Astrocyte (in vitro differentiated cells and primary cell): Measurements from ENCODE around the gene SLC43A1. TPM values are rescaled to one million over a fixed set of nuclear protein-coding genes. Genes with fewer than 3 reads are reported as not detected.

Source experiments
- DNase-seq: peaks from one replicate; pipeline ENCODE4 v3.0.0-alpha.2; 2010; ENCODE audit warnings: low read depth
- FAIRE-seq: peaks from 2 replicates; lab custom pipeline; 2011; peaks lifted over from hg19 to GRCh38; lab: Jason Lieb, UNC
- H2AFZ ChIP-seq: 2 replicates; pipeline ENCODE4 v1.6.0; 2012; ENCODE audit warnings: low read depth, low read length, inconsistent platforms
- H3K27ac ChIP-seq: 2 replicates; pipeline ENCODE4 v1.5.1; 2011; ENCODE audit warnings: low read depth, low read length, inconsistent platforms
- H3K27me3 ChIP-seq: 2 replicates; pipeline ENCODE4 v1.6.0; 2011; ENCODE audit warnings: low read length, inconsistent platforms; ENCODE audit not compliant: insufficient read depth
- H3K36me3 ChIP-seq: 2 replicates; pipeline ENCODE4 v1.5.1; 2011; ENCODE audit warnings: low read length, inconsistent platforms; ENCODE audit not compliant: insufficient read depth
- H3K4me1 ChIP-seq: 2 replicates; pipeline ENCODE4 v1.5.1; 2011; ENCODE audit warnings: low read length, inconsistent platforms; ENCODE audit not compliant: insufficient read depth
- H3K4me2 ChIP-seq: 2 replicates; pipeline ENCODE4 v1.6.0; 2012; ENCODE audit warnings: low read length, inconsistent platforms
- H3K4me3 ChIP-seq: 2 replicates; pipeline ENCODE4 v1.5.1; 2011; ENCODE audit warnings: low read depth, mild to moderate bottlenecking, low read length, inconsistent platforms; ENCODE audit not compliant: insufficient read depth
- H3K79me2 ChIP-seq: 2 replicates; pipeline ENCODE4 v1.6.0; 2012; ENCODE audit warnings: mild to moderate bottlenecking, low read length, inconsistent platforms; ENCODE audit not compliant: insufficient read depth
- H3K9ac ChIP-seq: 2 replicates; pipeline ENCODE4 v1.6.0; 2012; ENCODE audit warnings: mild to moderate bottlenecking, low read length, inconsistent platforms
- H3K9me3 ChIP-seq: 2 replicates; pipeline ENCODE4 v1.5.1; 2012; ENCODE audit warnings: low read depth, mild to moderate bottlenecking, low read length, inconsistent platforms; ENCODE audit not compliant: insufficient read depth
- H4K20me1 ChIP-seq: 2 replicates; pipeline ENCODE4 v1.6.0; 2012; ENCODE audit warnings: low read length, inconsistent platforms; ENCODE audit not compliant: insufficient read depth
- H3K27ac Mint-ChIP-seq: one replicate; pipeline ENCODE4 v1.8.0; 2021; ENCODE audit warnings: mild to moderate bottlenecking, mixed read lengths; ENCODE audit not compliant: unreplicated experiment
- H3K27me3 Mint-ChIP-seq: one replicate; pipeline ENCODE4 v1.8.0; 2021; ENCODE audit warnings: low read depth, mixed read lengths; ENCODE audit not compliant: unreplicated experiment
- H3K36me3 Mint-ChIP-seq: one replicate; pipeline ENCODE4 v1.8.0; 2021; ENCODE audit warnings: low read depth, mixed read lengths; ENCODE audit not compliant: unreplicated experiment
- H3K4me1 Mint-ChIP-seq: one replicate; pipeline ENCODE4 v1.8.0; 2021; ENCODE audit warnings: low read depth, mixed read lengths; ENCODE audit not compliant: unreplicated experiment
- H3K4me3 Mint-ChIP-seq: one replicate; pipeline ENCODE4 v1.8.0; 2021; ENCODE audit warnings: mild to moderate bottlenecking, moderate library complexity, mixed read lengths; ENCODE audit not compliant: unreplicated experiment
- H3K9me3 Mint-ChIP-seq: one replicate; pipeline ENCODE4 v1.8.0; 2021; ENCODE audit warnings: mild to moderate bottlenecking, mixed read lengths; ENCODE audit not compliant: unreplicated experiment
- EZH2 ChIP-seq: IDR thresholded peaks from 2 replicates; pipeline ENCODE4 v1.6.1; 2012; ENCODE audit warnings: mild to moderate bottlenecking, low read length, inconsistent platforms; ENCODE audit not compliant: insufficient read depth
- total RNA-seq: library from RNA; stranded (reverse); gene quantifications from 2 replicates; pipeline ENCODE4 v1.2.1, GENCODE V29; 2021
- TF ChIP-seq, protein P1 (sequence below): IDR thresholded peaks from 2 replicates; pipeline ENCODE4 v1.5.1; 2011; ENCODE audit warnings: low read depth, mild to moderate bottlenecking, inconsistent platforms, low read length, moderate library complexity; ENCODE audit not compliant: insufficient read depth

SLC43A1 gene
- total RNA-seq, 1 donor from 2014 or later, result 3.5 TPM

DNA sequence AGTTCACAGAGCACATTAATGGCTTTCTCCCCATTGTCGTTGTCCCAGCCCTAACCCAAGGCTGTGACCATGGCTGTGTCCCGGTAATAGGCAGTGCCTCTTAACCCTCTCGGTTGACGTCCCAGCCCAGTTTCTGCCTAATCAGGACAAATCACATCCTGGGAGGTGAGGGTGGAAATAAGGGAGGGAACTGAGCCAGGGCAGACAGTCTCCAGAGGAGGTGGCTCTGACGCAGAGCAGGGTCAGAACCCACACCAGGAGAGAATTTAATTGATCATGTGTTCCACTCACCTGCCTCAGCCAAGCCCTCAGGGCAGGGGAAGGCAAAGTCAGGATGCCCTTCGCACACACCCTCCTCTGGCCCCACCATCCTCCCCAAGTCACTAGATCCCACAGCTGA lies 17.0 kb downstream of the SLC43A1 start:
- H3K4me1 ChIP-seq, result peaks cover 6% of the 10 kb centered on the region
- H3K4me2 ChIP-seq, result no peak overlapping the region
- no peak for FAIRE-seq
- H3K27ac ChIP-seq, result no peak overlapping the region
- no peaks in the 10 kb centered on the region for H4K20me1 ChIP-seq
- Mint-ChIP-seq H3K4me3 (no peak overlapping the region), H3K36me3 (peaks cover 7% of the 10 kb centered on the region), H3K27me3 (peaks cover 25% of the 10 kb centered on the region), H3K9me3 (no peaks in the 10 kb centered on the region), H3K27ac (no peak overlapping the region), H3K4me1 (no peaks in the 10 kb centered on the region)
- H3K9ac ChIP-seq, result no peak overlapping the region
- no peaks in the 10 kb centered on the region for H3K27me3 ChIP-seq
- no peaks in the 10 kb centered on the region for H3K9me3 ChIP-seq
- H2AFZ ChIP-seq, result no peak overlapping the region
- no peaks in the 10 kb centered on the region for H3K36me3 ChIP-seq
- no peak overlapping the region for H3K4me3 ChIP-seq
- TF ChIP-seq EZH2, result no peak
- TF ChIP-seq, protein P1, sequence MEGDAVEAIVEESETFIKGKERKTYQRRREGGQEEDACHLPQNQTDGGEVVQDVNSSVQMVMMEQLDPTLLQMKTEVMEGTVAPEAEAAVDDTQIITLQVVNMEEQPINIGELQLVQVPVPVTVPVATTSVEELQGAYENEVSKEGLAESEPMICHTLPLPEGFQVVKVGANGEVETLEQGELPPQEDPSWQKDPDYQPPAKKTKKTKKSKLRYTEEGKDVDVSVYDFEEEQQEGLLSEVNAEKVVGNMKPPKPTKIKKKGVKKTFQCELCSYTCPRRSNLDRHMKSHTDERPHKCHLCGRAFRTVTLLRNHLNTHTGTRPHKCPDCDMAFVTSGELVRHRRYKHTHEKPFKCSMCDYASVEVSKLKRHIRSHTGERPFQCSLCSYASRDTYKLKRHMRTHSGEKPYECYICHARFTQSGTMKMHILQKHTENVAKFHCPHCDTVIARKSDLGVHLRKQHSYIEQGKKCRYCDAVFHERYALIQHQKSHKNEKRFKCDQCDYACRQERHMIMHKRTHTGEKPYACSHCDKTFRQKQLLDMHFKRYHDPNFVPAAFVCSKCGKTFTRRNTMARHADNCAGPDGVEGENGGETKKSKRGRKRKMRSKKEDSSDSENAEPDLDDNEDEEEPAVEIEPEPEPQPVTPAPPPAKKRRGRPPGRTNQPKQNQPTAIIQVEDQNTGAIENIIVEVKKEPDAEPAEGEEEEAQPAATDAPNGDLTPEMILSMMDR, result no peak
- H3K79me2 ChIP-seq, result no peaks in the 10 kb centered on the region
- DNase-seq, result no peak

DNA sequence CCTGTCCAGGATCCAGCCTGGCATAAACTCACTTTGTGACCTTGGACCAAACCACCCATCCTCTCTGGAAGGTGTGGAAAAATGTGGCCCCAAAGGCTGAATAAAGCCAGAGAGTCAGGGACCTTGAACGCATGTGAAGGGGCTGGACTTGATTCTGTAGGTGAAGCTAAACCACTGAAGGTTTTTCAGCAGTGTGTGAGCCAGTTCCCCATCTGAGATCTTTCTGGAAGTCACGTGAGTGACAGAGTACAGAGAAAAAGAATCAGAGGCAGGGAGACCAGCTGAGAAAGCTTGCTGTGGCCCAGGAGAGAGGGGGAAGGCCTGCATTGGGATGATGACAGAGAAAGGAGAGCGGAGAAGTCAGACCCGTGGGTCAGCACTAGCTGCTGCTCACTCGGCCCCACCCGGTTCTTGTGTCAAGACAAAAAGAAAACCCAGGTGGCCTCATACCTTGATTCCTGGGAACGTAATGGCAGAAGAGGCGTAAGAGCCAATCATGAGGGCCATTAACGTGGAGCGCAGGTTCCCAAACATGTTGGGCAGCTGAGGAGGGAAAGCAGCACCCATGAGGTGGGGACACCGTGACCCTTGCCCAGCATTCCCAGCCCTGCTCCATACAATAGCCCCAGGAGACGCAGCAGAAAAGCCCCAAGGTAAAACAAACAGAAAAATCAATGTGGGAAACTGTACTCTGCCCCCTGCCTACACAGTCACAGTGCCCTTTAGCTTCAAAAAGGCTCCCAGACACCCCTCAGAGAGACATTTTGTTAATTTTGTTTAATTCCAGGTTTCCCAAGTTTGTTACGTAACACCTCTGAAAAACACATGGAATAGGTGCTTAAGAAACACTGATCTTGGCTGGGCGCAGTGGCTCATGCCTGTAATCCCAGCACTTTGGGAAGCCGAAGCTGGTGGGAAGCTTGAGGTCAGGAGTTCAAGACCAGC lies 17.9 kb downstream of the SLC43A1 start:
- H2AFZ ChIP-seq, result no peak overlapping the region
- no peak overlapping the region for H3K27ac ChIP-seq
- H4K20me1 ChIP-seq, result no peaks in the 10 kb centered on the region
- no peaks in the 10 kb centered on the region for H3K9me3 ChIP-seq
- Mint-ChIP-seq H3K4me1 (no peaks in the 10 kb centered on the region), H3K36me3 (peaks cover 7% of the 10 kb centered on the region), H3K27ac (no peak overlapping the region), H3K27me3 (peaks cover 25% of the 10 kb centered on the region), H3K9me3 (no peaks in the 10 kb centered on the region), H3K4me3 (no peak overlapping the region)
- no peaks in the 10 kb centered on the region for H3K27me3 ChIP-seq
- H3K4me2 ChIP-seq, result no peak overlapping the region
- no peak for DNase-seq
- no peak for TF ChIP-seq EZH2
- TF ChIP-seq, protein P1, result no peak
- no peak overlapping the region for H3K9ac ChIP-seq
- H3K79me2 ChIP-seq, result no peaks in the 10 kb centered on the region
- peaks cover 6% of the 10 kb centered on the region for H3K4me1 ChIP-seq
- H3K36me3 ChIP-seq, result no peaks in the 10 kb centered on the region
- no peak for FAIRE-seq
- no peak overlapping the region for H3K4me3 ChIP-seq
